Smooth muscle cell (in vitro differentiated cells): ENCODE data around the gene CIRBP. TPM values are rescaled to one million over a fixed set of nuclear protein-coding genes. Genes with fewer than 3 reads are reported as not detected.

Source experiments
- DNase-seq: peaks from one replicate; lab custom pipeline; 2025; ENCODE audit not compliant: unreplicated experiment; lab: John Stamatoyannopoulos, UW
- H2AFZ ChIP-seq: fragments of 200-600 bp; sonication (generic); 2 replicates; pipeline ENCODE4 v1.6.0; 2016; ENCODE audit warnings: antibody characterized with exemption, low read depth, mild to moderate bottlenecking
- H3F3A ChIP-seq: fragments of 200-600 bp; sonication (generic); 2 replicates; pipeline ENCODE4 v1.6.0; 2017; ENCODE audit warnings: antibody characterized with exemption, low read depth
- H3K27ac ChIP-seq: fragments of 200-600 bp; sonication (generic); 2 replicates; pipeline ENCODE4 v1.5.1; 2016; ENCODE audit warnings: low read depth, mild to moderate bottlenecking
- H3K27me3 ChIP-seq: fragments of 200-600 bp; sonication (generic); 2 replicates; pipeline ENCODE4 v1.6.1; 2016; ENCODE audit warnings: low read depth, mild to moderate bottlenecking
- H3K36me3 ChIP-seq: fragments of 200-600 bp; sonication (generic); 2 replicates; pipeline ENCODE4 v1.5.1; 2016; ENCODE audit warnings: low read depth
- H3K4me1 ChIP-seq: fragments of 200-600 bp; sonication (generic); 2 replicates; pipeline ENCODE4 v1.5.1; 2016; ENCODE audit warnings: low read depth
- H3K4me2 ChIP-seq: fragments of 200-600 bp; sonication (generic); 2 replicates; pipeline ENCODE4 v1.6.0; 2016; ENCODE audit warnings: mild to moderate bottlenecking
- H3K4me3 ChIP-seq: fragments of 200-600 bp; sonication (generic); 2 replicates; pipeline ENCODE4 v1.5.1; 2016; ENCODE audit warnings: mild to moderate bottlenecking
- H3K79me2 ChIP-seq: fragments of 200-600 bp; sonication (generic); 2 replicates; pipeline ENCODE4 v1.6.0; 2016; ENCODE audit warnings: low read depth, mild to moderate bottlenecking
- H3K9ac ChIP-seq: fragments of 200-600 bp; sonication (generic); 2 replicates; pipeline ENCODE4 v1.6.0; 2016; ENCODE audit warnings: low read depth
- H3K9me3 ChIP-seq: fragments of 200-600 bp; sonication (generic); replicated peaks from 2 replicates; pipeline ENCODE4 v1.5.1; 2016; ENCODE audit warnings: low read depth
- H4K20me1 ChIP-seq: fragments of 200-600 bp; sonication (generic); 2 replicates; pipeline ENCODE4 v1.6.0; 2016; ENCODE audit warnings: low read depth
- CTCF ChIP-seq: fragments of 200-600 bp; sonication (generic); IDR thresholded peaks from 2 replicates; pipeline ENCODE4 v1.5.1; 2017; ENCODE audit warnings: borderline replicate concordance, mild to moderate bottlenecking, antibody characterized with exemption; ENCODE audit not compliant: insufficient read depth, poor library complexity, severe bottlenecking
- WGBS: methylation state at CpG from one replicate; pipeline ENCODE4 v1.1.7; 2016; ENCODE audit warnings: low lambda C conversion rate; 5-methylcytosine and 5-hydroxymethylcytosine counted together
- polyA plus RNA-seq: library from polyadenylated mRNA; unstranded; fragments of >200 nt; fragmentation: Nextera tagmentation; extraction: Ambion mirVana; gene quantifications from 2 replicates; pipeline ENCODE4 v1.2.1, GENCODE V29; 2016
- total RNA-seq: library from RNA; depleted of rRNA; stranded (reverse); fragments of >200 nt; gene quantifications from 2 replicates; pipeline ENCODE4 v1.2.3, GENCODE V29; 2014

Gene CIRBP
- total and polyA plus RNA-seq, 2 experiments from 2014 or later, result 122 to 215 TPM

- H3K79me2 ChIP-seq, result no peaks in the 10 kb centered on the region
- H3K27ac ChIP-seq, result no peak overlapping the region
- no peaks in the 10 kb centered on the region for H3F3A ChIP-seq
- peaks cover 3% of the 10 kb centered on the region for H3K4me1 ChIP-seq
- no peak for TF ChIP-seq CTCF
- no peak overlapping the region for H2AFZ ChIP-seq
- no peaks in the 10 kb centered on the region for H4K20me1 ChIP-seq
- H3K4me3 ChIP-seq, result no peak overlapping the region
- no peaks in the 10 kb centered on the region for H3K9me3 ChIP-seq
- H3K36me3 ChIP-seq, result no peaks in the 10 kb centered on the region
- 96% methylated on average over 20 of the region's 20 CpGs for WGBS
- H3K9ac ChIP-seq, result no peak overlapping the region
- H3K27me3 ChIP-seq, result no peaks in the 10 kb centered on the region
- H3K4me2 ChIP-seq, result no peak overlapping the region
- DNase-seq, result no peak
Observed at GRCh38 chr19:1307755-1308303, 38.7 kb downstream of the CIRBP start.

GRCh38 chr19:1308718-1309117 is 39.6 kb downstream of the CIRBP start:
- Histone ChIP-seq H3K4me1 (peaks cover 3% of the 10 kb centered on the region), H3K4me2 (no peak overlapping the region), H3K9me3 (no peaks in the 10 kb centered on the region), H2AFZ (no peak overlapping the region), H3K4me3 (no peak overlapping the region), H3F3A (no peaks in the 10 kb centered on the region), H4K20me1 (no peaks in the 10 kb centered on the region), H3K9ac (no peak overlapping the region), H3K27me3 (no peaks in the 10 kb centered on the region), H3K36me3 (no peaks in the 10 kb centered on the region), H3K79me2 (no peaks in the 10 kb centered on the region), H3K27ac (no peak overlapping the region)
- WGBS, result 76% methylated on average over 11 of the region's 11 CpGs
- no peak for DNase-seq
- no peak for TF ChIP-seq CTCF

- Histone ChIP-seq H4K20me1 (no peaks in the 10 kb centered on the region), H3K4me2 (no peak overlapping the region), H3K27ac (no peak overlapping the region), H3K79me2 (no peaks in the 10 kb centered on the region), H2AFZ (no peak overlapping the region), H3K9ac (no peak overlapping the region), H3K36me3 (no peaks in the 10 kb centered on the region), H3K4me1 (peaks cover 3% of the 10 kb centered on the region), H3K27me3 (peaks cover 2% of the 10 kb centered on the region), H3K9me3 (no peaks in the 10 kb centered on the region), H3F3A (no peaks in the 10 kb centered on the region), H3K4me3 (no peak overlapping the region)
- no peak for DNase-seq
- 85% methylated on average over 28 of the region's 28 CpGs for WGBS
- no peak for TF ChIP-seq CTCF
Observed at GRCh38 chr19:1309977-1310852, 41.1 kb downstream of the CIRBP start.
